WTC11 (cell line): ENCODE results near the gene NTRK3. TPM values are rescaled to one million over a fixed set of nuclear protein-coding genes. Genes with fewer than 3 reads are reported as not detected.
A peak's percentile ranks its signal among the peaks of the same experiment; 100 is the strongest.

Experiments
- ATAC-seq: fragments of 200-7000 bp; cut with Tn5 transposase; 2 replicates; pipeline ENCODE4 v1.10.0; 2021; ENCODE audit warnings: mild to moderate bottlenecking, moderate library complexity
- CTCF ChIA-PET: fragments of 300-600 bp; sonication (Branson Sonifier 250); formaldehyde crosslinking; loops from one replicate; lab custom pipeline; 2021; ENCODE audit warnings: antibody characterized with exemption; lab: Charles Lee
- POLR2A ChIA-PET: fragments of 350-600 bp; sonication (Branson Sonifier 250); formaldehyde crosslinking; loops from one replicate; lab custom pipeline; 2021; ENCODE audit warnings: antibody characterized with exemption; lab: Charles Lee
- DNase-seq: peaks from one replicate; pipeline ENCODE4 v3.0.0; 2021; ENCODE audit warnings: low spot score
- H3K27ac Mint-ChIP-seq: 2 replicates; pipeline ENCODE4 v1.8.0; 2021; ENCODE audit warnings: mixed read lengths
- H3K27me3 Mint-ChIP-seq: 2 replicates; pipeline ENCODE4 v1.8.0; 2021; ENCODE audit warnings: low read depth, mild to moderate bottlenecking, moderate library complexity, mixed read lengths
- H3K36me3 Mint-ChIP-seq: 2 replicates; pipeline ENCODE4 v1.8.0; 2021; ENCODE audit warnings: mixed read lengths
- H3K4me1 Mint-ChIP-seq: 2 replicates; pipeline ENCODE4 v1.8.0; 2022; ENCODE audit warnings: mixed read lengths
- H3K4me3 Mint-ChIP-seq: 2 replicates; pipeline ENCODE4 v1.8.0; 2021; ENCODE audit warnings: mild to moderate bottlenecking, moderate library complexity, mixed read lengths
- H3K9me3 Mint-ChIP-seq: 2 replicates; pipeline ENCODE4 v1.8.0; 2021; ENCODE audit warnings: mixed read lengths
- ATF1 ChIP-seq: sonication (generic); formaldehyde crosslinking; IDR thresholded peaks from 2 replicates; pipeline ENCODE4 v1.8.1; 2023; ENCODE audit warnings: mild to moderate bottlenecking, moderate library complexity, missing genetic modification reagents
- E2F1 ChIP-seq: sonication (generic); formaldehyde crosslinking; IDR thresholded peaks from 2 replicates; pipeline ENCODE4 v1.8.0; 2022; ENCODE audit warnings: mild to moderate bottlenecking, missing genetic modification reagents
- ELF4 ChIP-seq: sonication (generic); formaldehyde crosslinking; IDR thresholded peaks from 2 replicates; pipeline ENCODE4 v1.8.1; 2022; ENCODE audit warnings: low read depth, mild to moderate bottlenecking, moderate library complexity, missing genetic modification reagents
- ESRRA ChIP-seq: sonication (generic); formaldehyde crosslinking; IDR thresholded peaks from 2 replicates; pipeline ENCODE4 v1.8.1; 2022; ENCODE audit warnings: mild to moderate bottlenecking, missing genetic modification reagents, borderline replicate concordance
- FOXJ3 ChIP-seq: sonication (generic); formaldehyde crosslinking; IDR thresholded peaks from 2 replicates; pipeline ENCODE4 v1.9.0; 2021; ENCODE audit warnings: missing genetic modification reagents, mild to moderate bottlenecking, borderline replicate concordance
- GRHL2 ChIP-seq: fragments of 250-450 bp; sonication (Bioruptor Pico); IDR thresholded peaks from 2 replicates; pipeline ENCODE4 v1.8.0; 2022; ENCODE audit warnings: mild to moderate bottlenecking, moderate library complexity; ENCODE audit not compliant: insufficient replicate concordance, severe bottlenecking
- JAZF1 ChIP-seq: fragments of 250-450 bp; sonication (Bioruptor Pico); IDR thresholded peaks from 2 replicates; pipeline ENCODE4 v1.9.0; 2021; ENCODE audit warnings: moderate library complexity, mild to moderate bottlenecking, inconsistent platforms
- MAX ChIP-seq: sonication (generic); formaldehyde crosslinking; IDR thresholded peaks from 2 replicates; pipeline ENCODE4 v1.8.0; 2022; ENCODE audit warnings: mild to moderate bottlenecking, missing genetic modification reagents
- NFATC4 ChIP-seq: fragments of 250-450 bp; sonication (Bioruptor Pico); IDR thresholded peaks from 2 replicates; pipeline ENCODE4 v1.9.0; 2021; ENCODE audit warnings: mild to moderate bottlenecking
- NFE2L1 ChIP-seq: sonication (generic); formaldehyde crosslinking; IDR thresholded peaks from 2 replicates; pipeline ENCODE4 v1.8.1; 2023; ENCODE audit warnings: missing genetic modification reagents
- NR2C2 ChIP-seq: sonication (generic); formaldehyde crosslinking; IDR thresholded peaks from 2 replicates; pipeline ENCODE4 v1.8.0; 2022; ENCODE audit warnings: mild to moderate bottlenecking, missing genetic modification reagents
- OVOL2 ChIP-seq: fragments of 250-450 bp; sonication (Bioruptor Pico); IDR thresholded peaks from 2 replicates; pipeline ENCODE4 v1.9.0; 2021; ENCODE audit warnings: mild to moderate bottlenecking, borderline replicate concordance
- SP1 ChIP-seq: sonication (generic); formaldehyde crosslinking; conservative IDR thresholded peaks from 2 replicates; pipeline ENCODE4 v1.8.1; 2022; ENCODE audit warnings: missing genetic modification reagents
- TEAD1 ChIP-seq: sonication (generic); formaldehyde crosslinking; IDR thresholded peaks from 2 replicates; pipeline ENCODE4 v1.8.0; 2022; ENCODE audit warnings: mild to moderate bottlenecking, missing genetic modification reagents
- TP53 ChIP-seq: sonication (generic); formaldehyde crosslinking; IDR thresholded peaks from 2 replicates; pipeline ENCODE4 v1.8.1; 2023; ENCODE audit warnings: mild to moderate bottlenecking, missing genetic modification reagents
- ZBTB21 ChIP-seq: sonication (generic); formaldehyde crosslinking; IDR thresholded peaks from 2 replicates; pipeline ENCODE4 v1.8.1; 2023; ENCODE audit warnings: mild to moderate bottlenecking, missing genetic modification reagents, borderline replicate concordance
- ZNF121 ChIP-seq: sonication (generic); formaldehyde crosslinking; IDR thresholded peaks from 2 replicates; pipeline ENCODE4 v1.8.0; 2023; ENCODE audit warnings: missing genetic modification reagents
- ZNF263 ChIP-seq: sonication (generic); formaldehyde crosslinking; IDR thresholded peaks from 2 replicates; pipeline ENCODE4 v1.8.1; 2022; ENCODE audit warnings: low read depth, mild to moderate bottlenecking, moderate library complexity, missing genetic modification reagents
- ZNF281 ChIP-seq: sonication (generic); formaldehyde crosslinking; IDR thresholded peaks from 2 replicates; pipeline ENCODE4 v1.8.0; 2023; ENCODE audit warnings: mild to moderate bottlenecking, missing genetic modification reagents
- ZNF396 ChIP-seq: fragments of 250-450 bp; sonication (Bioruptor Pico); IDR thresholded peaks from 2 replicates; pipeline ENCODE4 v1.8.0; 2021; ENCODE audit warnings: mild to moderate bottlenecking, moderate library complexity, borderline replicate concordance
- ZNF423 ChIP-seq: fragments of 250-450 bp; sonication (Bioruptor Pico); IDR thresholded peaks from 2 replicates; pipeline ENCODE4 v2.1.2; 2022; ENCODE audit warnings: mild to moderate bottlenecking, moderate library complexity
- total RNA-seq: library from RNA; stranded (reverse); gene quantifications from 3 replicates; pipeline ENCODE4 v1.2.3, GENCODE V29; 2021
- TF ChIP-seq, protein P1 (sequence below): sonication (generic); formaldehyde crosslinking; IDR thresholded peaks from 2 replicates; pipeline ENCODE4 v1.8.0; 2022; ENCODE audit warnings: mild to moderate bottlenecking, missing genetic modification reagents
- TF ChIP-seq, protein P2 (sequence below): sonication (generic); formaldehyde crosslinking; IDR thresholded peaks from 2 replicates; pipeline ENCODE4 v1.8.0; 2023; ENCODE audit warnings: missing genetic modification reagents
- TF ChIP-seq, protein P3 (sequence below): fragments of 250-450 bp; sonication (Bioruptor Pico); conservative IDR thresholded peaks from 2 replicates; pipeline ENCODE4 v1.9.0; 2021; ENCODE audit warnings: mild to moderate bottlenecking
- TF ChIP-seq, protein P4 (sequence below): sonication (generic); formaldehyde crosslinking; IDR thresholded peaks from 2 replicates; pipeline ENCODE4 v1.8.0; 2022; ENCODE audit warnings: mild to moderate bottlenecking, missing genetic modification reagents
- TF ChIP-seq, protein P5 (sequence below): sonication (generic); formaldehyde crosslinking; IDR thresholded peaks from 2 replicates; pipeline ENCODE4 v1.8.1; 2022; ENCODE audit warnings: low read depth, mild to moderate bottlenecking, moderate library complexity, missing genetic modification reagents, borderline replicate concordance

The NTRK3 gene
- total RNA-seq, 1 experiment from 2014 or later, result 12.3 TPM

GRCh38 chr15:88288661-88289060, 32.1 kb upstream of the NTRK3 start:
- ChIA-PET CTCF (no interaction called here), POLR2A (no interaction called here)
- TF ChIP-seq, protein P1, sequence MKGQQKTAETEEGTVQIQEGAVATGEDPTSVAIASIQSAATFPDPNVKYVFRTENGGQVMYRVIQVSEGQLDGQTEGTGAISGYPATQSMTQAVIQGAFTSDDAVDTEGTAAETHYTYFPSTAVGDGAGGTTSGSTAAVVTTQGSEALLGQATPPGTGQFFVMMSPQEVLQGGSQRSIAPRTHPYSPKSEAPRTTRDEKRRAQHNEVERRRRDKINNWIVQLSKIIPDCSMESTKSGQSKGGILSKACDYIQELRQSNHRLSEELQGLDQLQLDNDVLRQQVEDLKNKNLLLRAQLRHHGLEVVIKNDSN (CRISPR knock-in tag), result no peak
- TF ChIP-seq ELF4 (CRISPR knock-in tag) (no peak), OVOL2 (CRISPR knock-in tag) (no peak), ATF1 (CRISPR knock-in tag) (no peak), TP53 (CRISPR knock-in tag) (no peak), NFATC4 (CRISPR knock-in tag) (no peak), NFE2L1 (CRISPR knock-in tag) (no peak), ZNF121 (CRISPR knock-in tag) (no peak), SP1 (CRISPR knock-in tag) (no peak), ESRRA (CRISPR knock-in tag) (no peak)
- TF ChIP-seq, protein P2, sequence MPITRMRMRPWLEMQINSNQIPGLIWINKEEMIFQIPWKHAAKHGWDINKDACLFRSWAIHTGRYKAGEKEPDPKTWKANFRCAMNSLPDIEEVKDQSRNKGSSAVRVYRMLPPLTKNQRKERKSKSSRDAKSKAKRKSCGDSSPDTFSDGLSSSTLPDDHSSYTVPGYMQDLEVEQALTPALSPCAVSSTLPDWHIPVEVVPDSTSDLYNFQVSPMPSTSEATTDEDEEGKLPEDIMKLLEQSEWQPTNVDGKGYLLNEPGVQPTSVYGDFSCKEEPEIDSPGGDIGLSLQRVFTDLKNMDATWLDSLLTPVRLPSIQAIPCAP, result no peak
- H3K27ac Mint-ChIP-seq, result no peak overlapping the region
- peaks cover 9% of the 10 kb centered on the region for H3K4me1 Mint-ChIP-seq
- H3K4me3 Mint-ChIP-seq, result no peak overlapping the region
- H3K9me3 Mint-ChIP-seq, result no peaks in the 10 kb centered on the region
- no peak for ATAC-seq
- no peaks in the 10 kb centered on the region for H3K36me3 Mint-ChIP-seq
- DNase-seq, result no peak
- H3K27me3 Mint-ChIP-seq, result peaks cover 13% of the 10 kb centered on the region

- H3K4me3 Mint-ChIP-seq, result no peak overlapping the region
- ChIA-PET POLR2A (no interaction called here), CTCF (interaction anchor here (1.9 kb wide), 1 partner anchor 14 kb away, joined by 6 read pairs; no protein-coding TSS in a partner anchor)
- no peaks in the 10 kb centered on the region for H3K36me3 Mint-ChIP-seq
- H3K4me1 Mint-ChIP-seq, result peaks cover 13% of the 10 kb centered on the region
- peak overlapping the region; percentile 67; the same call in 1 of the 2 replicates for H3K27ac Mint-ChIP-seq
- DNase-seq (no peak), ATAC-seq (no peak)
- H3K9me3 Mint-ChIP-seq, result no peaks in the 10 kb centered on the region
- H3K27me3 Mint-ChIP-seq, result peaks cover 17% of the 10 kb centered on the region
- TF ChIP-seq ZNF423 (CRISPR knock-in tag) (no peak), FOXJ3 (CRISPR knock-in tag) (no peak), ZNF263 (CRISPR knock-in tag) (no peak), ZNF396 (CRISPR knock-in tag) (no peak), GRHL2 (CRISPR knock-in tag) (no peak), E2F1 (CRISPR knock-in tag) (no peak), ZNF281 (no peak), MAX (CRISPR knock-in tag) (no peak), ATF1 (CRISPR knock-in tag) (no peak), NFE2L1 (CRISPR knock-in tag) (no peak), JAZF1 (CRISPR knock-in tag) (no peak), TEAD1 (no peak), ZBTB21 (no peak), NR2C2 (no peak)
- TF ChIP-seq, protein P3, sequence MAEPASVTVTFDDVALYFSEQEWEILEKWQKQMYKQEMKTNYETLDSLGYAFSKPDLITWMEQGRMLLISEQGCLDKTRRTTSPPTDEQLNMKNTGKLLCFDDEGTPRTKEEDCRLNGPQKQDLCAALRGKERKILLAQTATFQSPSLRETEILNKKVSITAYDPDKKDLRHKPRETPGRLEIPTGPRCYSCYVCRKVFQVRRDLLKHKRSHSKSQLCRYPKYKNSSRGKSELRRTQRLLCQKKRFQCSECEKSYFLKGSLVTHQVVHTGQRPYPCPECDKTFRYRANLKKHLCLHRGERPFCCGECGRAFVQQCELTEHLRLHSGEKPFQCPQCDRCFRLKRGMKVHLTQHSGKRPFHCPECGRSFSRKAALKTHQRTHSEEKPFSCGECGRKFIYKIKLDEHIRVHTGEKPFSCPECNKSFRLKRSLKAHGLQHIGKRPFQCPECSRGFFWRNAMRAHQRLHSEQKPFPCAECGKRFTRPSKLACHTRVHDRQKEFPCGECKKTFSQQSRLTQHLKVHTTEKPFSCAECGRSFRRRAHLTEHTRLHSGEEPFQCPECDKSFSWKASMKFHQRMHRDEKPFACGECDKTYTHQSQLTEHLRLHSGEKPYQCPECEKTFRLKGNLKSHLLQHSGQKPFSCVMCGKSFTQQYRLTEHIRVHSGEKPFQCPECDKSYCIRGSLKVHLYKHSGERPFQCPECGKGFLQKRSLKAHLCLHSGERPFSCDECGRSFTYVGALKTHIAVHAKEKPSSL, result no peak
- TF ChIP-seq, protein P4, sequence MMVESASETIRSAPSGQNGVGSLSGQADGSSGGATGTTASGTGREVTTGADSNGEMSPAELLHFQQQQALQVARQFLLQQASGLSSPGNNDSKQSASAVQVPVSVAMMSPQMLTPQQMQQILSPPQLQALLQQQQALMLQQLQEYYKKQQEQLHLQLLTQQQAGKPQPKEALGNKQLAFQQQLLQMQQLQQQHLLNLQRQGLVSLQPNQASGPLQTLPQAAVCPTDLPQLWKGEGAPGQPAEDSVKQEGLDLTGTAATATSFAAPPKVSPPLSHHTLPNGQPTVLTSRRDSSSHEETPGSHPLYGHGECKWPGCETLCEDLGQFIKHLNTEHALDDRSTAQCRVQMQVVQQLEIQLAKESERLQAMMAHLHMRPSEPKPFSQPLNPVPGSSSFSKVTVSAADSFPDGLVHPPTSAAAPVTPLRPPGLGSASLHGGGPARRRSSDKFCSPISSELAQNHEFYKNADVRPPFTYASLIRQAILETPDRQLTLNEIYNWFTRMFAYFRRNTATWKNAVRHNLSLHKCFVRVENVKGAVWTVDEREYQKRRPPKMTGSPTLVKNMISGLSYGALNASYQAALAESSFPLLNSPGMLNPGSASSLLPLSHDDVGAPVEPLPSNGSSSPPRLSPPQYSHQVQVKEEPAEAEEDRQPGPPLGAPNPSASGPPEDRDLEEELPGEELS (CRISPR knock-in tag), result no peak
- TF ChIP-seq, protein P5, sequence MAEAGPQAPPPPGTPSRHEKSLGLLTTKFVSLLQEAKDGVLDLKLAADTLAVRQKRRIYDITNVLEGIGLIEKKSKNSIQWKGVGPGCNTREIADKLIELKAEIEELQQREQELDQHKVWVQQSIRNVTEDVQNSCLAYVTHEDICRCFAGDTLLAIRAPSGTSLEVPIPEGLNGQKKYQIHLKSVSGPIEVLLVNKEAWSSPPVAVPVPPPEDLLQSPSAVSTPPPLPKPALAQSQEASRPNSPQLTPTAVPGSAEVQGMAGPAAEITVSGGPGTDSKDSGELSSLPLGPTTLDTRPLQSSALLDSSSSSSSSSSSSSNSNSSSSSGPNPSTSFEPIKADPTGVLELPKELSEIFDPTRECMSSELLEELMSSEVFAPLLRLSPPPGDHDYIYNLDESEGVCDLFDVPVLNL (CRISPR knock-in tag), result no peak
Measured at GRCh38 chr15:88288206-88288605, 31.7 kb upstream of the NTRK3 start.
